OCI-LY1 (cell line): ENCODE results near the gene TNP1.

Experiments used
- H2AFZ ChIP-seq: fragments of 200-600 bp; sonication (generic), shearing (Covaris generic); 2 replicates; pipeline ENCODE4 v1.6.0; 2014; ENCODE audit warnings: antibody characterized with exemption, mild to moderate bottlenecking, low read length
- H3F3A ChIP-seq: fragments of 200-600 bp; sonication (generic), shearing (Covaris generic); 2 replicates; pipeline ENCODE4 v1.6.0; 2014; ENCODE audit warnings: mild to moderate bottlenecking, antibody characterized with exemption, low read length, moderate library complexity; ENCODE audit not compliant: insufficient read depth
- H3K27ac ChIP-seq: fragments of 200-600 bp; sonication (generic); 2 replicates; pipeline ENCODE4 v1.5.1; 2014; ENCODE audit warnings: low read length, mixed run types, mild to moderate bottlenecking, low read depth; ENCODE audit not compliant: poor library complexity, severe bottlenecking
- H3K27me3 ChIP-seq: fragments of 200-600 bp; sonication (generic); 2 replicates; pipeline ENCODE4 v1.6.0; 2014; ENCODE audit warnings: antibody characterized with exemption, mild to moderate bottlenecking, low read length, moderate library complexity; ENCODE audit not compliant: insufficient read depth
- H3K36me3 ChIP-seq: fragments of 200-600 bp; sonication (generic); 2 replicates; pipeline ENCODE4 v1.6.1; 2014; ENCODE audit warnings: mild to moderate bottlenecking, antibody characterized with exemption, low read length, moderate library complexity, mixed read lengths; ENCODE audit not compliant: insufficient read depth
- H3K4me1 ChIP-seq: fragments of 200-600 bp; sonication (generic); 2 replicates; pipeline ENCODE4 v1.5.1; 2014; ENCODE audit warnings: mild to moderate bottlenecking, low read length, moderate library complexity; ENCODE audit not compliant: insufficient read depth, severe bottlenecking
- H3K4me2 ChIP-seq: fragments of 200-600 bp; sonication (generic), shearing (Covaris generic); 2 replicates; pipeline ENCODE4 v1.6.1; 2014; ENCODE audit warnings: low read length
- H3K4me3 ChIP-seq: fragments of 200-600 bp; sonication (generic); 2 replicates; pipeline ENCODE4 v1.5.1; 2014; ENCODE audit warnings: low read length, low read depth, mild to moderate bottlenecking, mixed read lengths; ENCODE audit not compliant: poor library complexity, severe bottlenecking
- H3K79me2 ChIP-seq: fragments of 200-600 bp; shearing (Covaris generic); 2 replicates; pipeline ENCODE4 v1.6.1; 2016; ENCODE audit warnings: mixed run types, low read length, mixed read lengths; ENCODE audit not compliant: insufficient read depth
- H3K9ac ChIP-seq: fragments of 200-600 bp; sonication (generic), shearing (Covaris generic); 2 replicates; pipeline ENCODE4 v1.6.1; 2014; ENCODE audit warnings: mild to moderate bottlenecking, low read length, mixed read lengths
- H3K9me2 ChIP-seq: fragments of 200-600 bp; sonication (generic), shearing (Covaris generic); 2 replicates; pipeline ENCODE4 v1.6.1; 2014; ENCODE audit warnings: low read depth, mild to moderate bottlenecking, low read length, mixed read lengths
- H3K9me3 ChIP-seq: fragments of 200-600 bp; shearing (Covaris generic); 2 replicates; pipeline ENCODE4 v1.6.1; 2014; ENCODE audit warnings: low read length, mixed read lengths
- H4K20me1 ChIP-seq: fragments of 200-600 bp; sonication (generic), shearing (Covaris generic); 2 replicates; pipeline ENCODE4 v1.6.0; 2016; ENCODE audit warnings: mild to moderate bottlenecking, low read length; ENCODE audit not compliant: insufficient read depth
- CTCF ChIP-seq: fragments of 200-600 bp; sonication (generic), shearing (Covaris generic); IDR thresholded peaks from 2 replicates; pipeline ENCODE4 v1.5.1; 2017; ENCODE audit warnings: mild to moderate bottlenecking, antibody characterized with exemption, low read length, moderate library complexity, mixed read lengths
- EZH2 ChIP-seq: fragments of 200-600 bp; sonication (generic), shearing (Covaris generic); IDR thresholded peaks from 2 replicates; pipeline ENCODE4 v1.8.0; 2017; ENCODE audit warnings: borderline replicate concordance, mixed run types, mild to moderate bottlenecking, antibody characterized with exemption, low read length, moderate library complexity, mixed read lengths

TNP1 gene

GRCh38 chr2:216859944-216860343 lies at the start of gene TNP1:
TSS of gene TNP1 (minus strand) at chr2:216860064. CDS start at chr2:216860034, 30 bp downstream.
- Histone ChIP-seq H3K4me2 (no peak within 1 kb of the TSS), H3K9ac (no peak within 1 kb of the TSS), H3K9me2 (no peaks in the 10 kb centered on the region), H3K36me3 (no peaks in the 10 kb centered on the region), H2AFZ (no peak within 1 kb of the TSS), H4K20me1 (no peaks in the 10 kb centered on the region), H3K9me3 (no peaks in the 10 kb centered on the region), H3F3A (no peaks in the 10 kb centered on the region), H3K79me2 (no peaks in the 10 kb centered on the region), H3K27ac (no peak within 1 kb of the TSS), H3K27me3 (no peaks in the 10 kb centered on the region; the same call in 1 of the 2 replicates), H3K4me1 (no peaks in the 10 kb centered on the region), H3K4me3 (no peak within 1 kb of the TSS)
- TF ChIP-seq EZH2 = no peak
- TF ChIP-seq CTCF = no peak

- Histone ChIP-seq H3K36me3 (no peaks in the 10 kb centered on the region), H3F3A (no peaks in the 10 kb centered on the region), H3K4me1 (no peaks in the 10 kb centered on the region), H3K9me3 (no peaks in the 10 kb centered on the region), H3K9me2 (no peaks in the 10 kb centered on the region), H3K27me3 (no peaks in the 10 kb centered on the region), H3K9ac (no peak overlapping the region), H3K4me2 (no peak overlapping the region), H3K27ac (no peak overlapping the region), H3K79me2 (no peaks in the 10 kb centered on the region), H2AFZ (no peak overlapping the region), H4K20me1 (no peaks in the 10 kb centered on the region), H3K4me3 (no peak overlapping the region)
- TF ChIP-seq CTCF (no peak), EZH2 (no peak)
Measured at GRCh38 chr2:216908300-216908699, 48.4 kb upstream of the TNP1 start.

GRCh38 chr2:216905649-216906329 lies 45.9 kb upstream of the TNP1 start:
- Histone ChIP-seq H3K9me2 (no peaks in the 10 kb centered on the region), H2AFZ (no peak overlapping the region), H4K20me1 (no peaks in the 10 kb centered on the region), H3K4me2 (no peak overlapping the region), H3K36me3 (no peaks in the 10 kb centered on the region), H3K4me3 (no peak overlapping the region), H3K27ac (no peak overlapping the region), H3F3A (no peaks in the 10 kb centered on the region), H3K79me2 (no peaks in the 10 kb centered on the region), H3K4me1 (no peaks in the 10 kb centered on the region), H3K9me3 (no peaks in the 10 kb centered on the region), H3K9ac (no peak overlapping the region), H3K27me3 (no peaks in the 10 kb centered on the region)
- no peak for TF ChIP-seq EZH2

- H3K79me2 ChIP-seq = no peaks in the 10 kb centered on the region
- no peak overlapping the region for H2AFZ ChIP-seq
- H3K4me1 ChIP-seq = no peaks in the 10 kb centered on the region
- H3K27me3 ChIP-seq = no peaks in the 10 kb centered on the region
- no peak overlapping the region for H3K27ac ChIP-seq
- no peaks in the 10 kb centered on the region for H3K36me3 ChIP-seq
- TF ChIP-seq CTCF = no peak
- TF ChIP-seq EZH2 = no peak
- no peaks in the 10 kb centered on the region for H3K9me2 ChIP-seq
- H3K9ac ChIP-seq = no peak overlapping the region
- H3F3A ChIP-seq = no peaks in the 10 kb centered on the region
- no peaks in the 10 kb centered on the region for H4K20me1 ChIP-seq
- H3K9me3 ChIP-seq = no peaks in the 10 kb centered on the region
- no peak overlapping the region for H3K4me3 ChIP-seq
- H3K4me2 ChIP-seq = no peak overlapping the region
Measured at GRCh38 chr2:216904974-216905373, 45.1 kb upstream of the TNP1 start.
